Natural killer cell (primary cell): ENCODE measurements around the gene PTGR1. TPM values are rescaled to one million over a fixed set of nuclear protein-coding genes. Genes with fewer than 3 reads are reported as not detected.

Experiments
- ATAC-seq, 3 donors: fragments of 150-1000 bp in 2 of 3; fragments of 200-7000 bp in 1 of 3; cut with Tn5 transposase; 1 replicate in 1 of 3; 2 replicates in 2 of 3; pipeline ENCODE4 v1.10.0; 2021; ENCODE audit warnings: mild to moderate bottlenecking in 2 of 3, moderate library complexity in 2 of 3
- DNase-seq, 2 donors: peaks; one replicate each; pipeline versions ENCODE4 v3.0.0 to v3.0.0-alpha.2; 2013 to 2021; ENCODE audit warnings: mixed read lengths in 1 of 2
- H3K27ac ChIP-seq: one replicate; pipeline ENCODE4 v1.5.1; 2013; ENCODE audit warnings: mild to moderate bottlenecking, low read length
- H3K27me3 ChIP-seq: one replicate; pipeline ENCODE4 v1.6.1; 2013; ENCODE audit warnings: low read length; ENCODE audit not compliant: control insufficient read depth, insufficient read depth
- H3K36me3 ChIP-seq: one replicate; pipeline ENCODE4 v1.6.1; 2013; ENCODE audit warnings: low read length; ENCODE audit not compliant: control insufficient read depth, insufficient read depth
- H3K4me1 ChIP-seq: one replicate; pipeline ENCODE4 v1.6.1; 2013; ENCODE audit warnings: low read length; ENCODE audit not compliant: control insufficient read depth, insufficient read depth
- H3K4me3 ChIP-seq: one replicate; pipeline ENCODE4 v1.5.1; 2013; ENCODE audit warnings: low read length
- H3K9me3 ChIP-seq: one replicate; pipeline ENCODE4 v1.6.1; 2013; ENCODE audit warnings: low read length; ENCODE audit not compliant: control insufficient read depth, insufficient read depth
- H3K27ac Mint-ChIP-seq, 2 donors: one replicate each; pipeline ENCODE4 v1.8.0; 2022; ENCODE audit warnings: mild to moderate bottlenecking in 2 of 2, mixed read lengths in 2 of 2, moderate library complexity in 1 of 2
- H3K27me3 Mint-ChIP-seq, 2 donors: one replicate each; pipeline ENCODE4 v1.8.0; 2022; ENCODE audit warnings: low read depth in 2 of 2, mixed read lengths in 2 of 2
- H3K36me3 Mint-ChIP-seq: one replicate; pipeline ENCODE4 v1.8.0; 2022; ENCODE audit warnings: mixed read lengths
- H3K4me1 Mint-ChIP-seq, 2 donors: one replicate each; pipeline ENCODE4 v1.8.0; 2022; ENCODE audit warnings: mixed read lengths in 2 of 2
- H3K4me3 Mint-ChIP-seq: one replicate; pipeline ENCODE4 v1.8.0; 2022; ENCODE audit warnings: mild to moderate bottlenecking, moderate library complexity, mixed read lengths
- H3K9me3 Mint-ChIP-seq, 2 donors: one replicate each; pipeline ENCODE4 v1.8.0; 2022; ENCODE audit warnings: mixed read lengths in 2 of 2
- WGBS: methylation state at CpG from one replicate; pipeline ENCODE4 v1.1.7; 2013; ENCODE audit warnings: missing lambda C conversion rate; ENCODE audit not compliant: insufficient coverage; 5-methylcytosine and 5-hydroxymethylcytosine counted together
- intact Hi-C: fragments of 100-400 bp; cut with micrococcal nuclease; formaldehyde crosslinking; loops from one replicate; pipeline ENCODE4 v1.14.2; 2022
- total RNA-seq, 4 donors: library from RNA; stranded (reverse); fragments of 120-200 nt in 1 of 4; gene quantifications; one replicate each; pipeline versions ENCODE4 v1.2.3 to v1.2.4, GENCODE V29; 2013 to 2022
- TF ChIP-seq, protein P1 (sequence below): fragments of 200-600 bp; IDR thresholded peaks from one replicate; pipeline ENCODE4 v1.8.0; 2022; ENCODE audit warnings: antibody characterized with exemption

Gene PTGR1
- total RNA-seq, 3 donors from 2014 or later (not counting 1 experiment from before 2014, with no cell fraction given): not detected

DNA sequence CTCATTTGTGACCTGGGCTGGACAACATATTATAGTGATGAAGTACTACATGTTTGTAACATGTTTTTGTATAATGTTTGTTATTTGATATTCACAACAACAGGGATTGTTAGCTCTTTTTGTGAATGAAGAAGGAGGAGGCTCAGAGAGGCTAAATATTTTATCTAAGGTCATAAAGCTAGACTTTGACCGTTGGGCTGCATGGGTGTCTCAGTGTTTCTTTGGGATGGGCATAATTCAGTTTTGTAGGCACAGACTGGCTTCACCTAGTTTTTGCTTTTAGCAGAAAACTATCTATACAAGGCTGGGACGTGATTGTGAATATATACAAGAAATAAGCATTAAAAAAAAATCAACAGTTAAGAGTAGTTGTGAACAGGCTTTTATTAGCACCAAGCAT, 47.0 kb upstream of the PTGR1 start:
- Histone ChIP-seq H3K27me3 (no peaks in the 10 kb centered on the region), H3K4me1 (no peaks in the 10 kb centered on the region), H3K36me3 (peaks cover 20% of the 10 kb centered on the region), H3K27ac (no peak overlapping the region), H3K4me3 (no peak overlapping the region), H3K9me3 (no peaks in the 10 kb centered on the region)
- Mint-ChIP-seq H3K4me1 (peaks cover 3 to 5% of the 10 kb centered on the region in 2 donors), H3K27ac (no peak overlapping the region), H3K4me3 (no peak overlapping the region), H3K9me3 (no peaks in the 10 kb centered on the region), H3K27me3 (no peaks in the 10 kb centered on the region), H3K36me3 (no peaks in the 10 kb centered on the region)
- intact Hi-C loops: no loop called here
- 100% methylated on average over 1 of the region's 2 CpGs for WGBS
- ATAC-seq (no peak), DNase-seq (no peak)
- TF ChIP-seq, protein P1, sequence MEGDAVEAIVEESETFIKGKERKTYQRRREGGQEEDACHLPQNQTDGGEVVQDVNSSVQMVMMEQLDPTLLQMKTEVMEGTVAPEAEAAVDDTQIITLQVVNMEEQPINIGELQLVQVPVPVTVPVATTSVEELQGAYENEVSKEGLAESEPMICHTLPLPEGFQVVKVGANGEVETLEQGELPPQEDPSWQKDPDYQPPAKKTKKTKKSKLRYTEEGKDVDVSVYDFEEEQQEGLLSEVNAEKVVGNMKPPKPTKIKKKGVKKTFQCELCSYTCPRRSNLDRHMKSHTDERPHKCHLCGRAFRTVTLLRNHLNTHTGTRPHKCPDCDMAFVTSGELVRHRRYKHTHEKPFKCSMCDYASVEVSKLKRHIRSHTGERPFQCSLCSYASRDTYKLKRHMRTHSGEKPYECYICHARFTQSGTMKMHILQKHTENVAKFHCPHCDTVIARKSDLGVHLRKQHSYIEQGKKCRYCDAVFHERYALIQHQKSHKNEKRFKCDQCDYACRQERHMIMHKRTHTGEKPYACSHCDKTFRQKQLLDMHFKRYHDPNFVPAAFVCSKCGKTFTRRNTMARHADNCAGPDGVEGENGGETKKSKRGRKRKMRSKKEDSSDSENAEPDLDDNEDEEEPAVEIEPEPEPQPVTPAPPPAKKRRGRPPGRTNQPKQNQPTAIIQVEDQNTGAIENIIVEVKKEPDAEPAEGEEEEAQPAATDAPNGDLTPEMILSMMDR: no peak

DNA sequence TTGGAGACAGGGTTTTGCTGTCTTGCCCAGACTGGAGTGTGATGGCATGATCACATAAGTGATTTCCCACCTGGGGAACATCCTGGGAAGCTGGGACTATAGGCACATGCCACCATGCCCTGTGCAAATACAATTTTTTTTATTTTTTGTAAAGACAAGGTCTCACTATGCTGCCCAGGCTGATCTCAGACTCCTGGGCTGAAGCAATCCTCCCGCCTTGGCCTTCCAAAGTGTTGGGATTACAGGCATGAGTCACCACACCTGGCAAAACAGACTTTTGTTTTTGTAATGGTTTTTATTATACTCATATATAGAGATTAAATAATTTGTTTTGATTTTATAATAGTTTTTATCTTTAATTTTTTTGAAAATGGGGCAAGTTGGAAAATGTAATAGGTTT, 46.4 kb upstream of the PTGR1 start:
- WGBS: 100% methylated on average over 1 of the region's 1 CpG
- no peaks in the 10 kb centered on the region for H3K4me1 ChIP-seq
- no peak overlapping the region for H3K4me3 ChIP-seq
- Mint-ChIP-seq H3K9me3 (no peaks in the 10 kb centered on the region), H3K27ac (no peak overlapping the region), H3K27me3 (no peaks in the 10 kb centered on the region), H3K4me1 (peaks cover 3 to 5% of the 10 kb centered on the region in 2 donors), H3K36me3 (no peaks in the 10 kb centered on the region), H3K4me3 (no peak overlapping the region)
- peaks cover 20% of the 10 kb centered on the region for H3K36me3 ChIP-seq
- no peaks in the 10 kb centered on the region for H3K27me3 ChIP-seq
- DNase-seq (no peak), ATAC-seq (no peak)
- TF ChIP-seq, protein P1: no peak
- intact Hi-C loops: no loop called here
- H3K9me3 ChIP-seq: no peaks in the 10 kb centered on the region
- no peak overlapping the region for H3K27ac ChIP-seq

DNA sequence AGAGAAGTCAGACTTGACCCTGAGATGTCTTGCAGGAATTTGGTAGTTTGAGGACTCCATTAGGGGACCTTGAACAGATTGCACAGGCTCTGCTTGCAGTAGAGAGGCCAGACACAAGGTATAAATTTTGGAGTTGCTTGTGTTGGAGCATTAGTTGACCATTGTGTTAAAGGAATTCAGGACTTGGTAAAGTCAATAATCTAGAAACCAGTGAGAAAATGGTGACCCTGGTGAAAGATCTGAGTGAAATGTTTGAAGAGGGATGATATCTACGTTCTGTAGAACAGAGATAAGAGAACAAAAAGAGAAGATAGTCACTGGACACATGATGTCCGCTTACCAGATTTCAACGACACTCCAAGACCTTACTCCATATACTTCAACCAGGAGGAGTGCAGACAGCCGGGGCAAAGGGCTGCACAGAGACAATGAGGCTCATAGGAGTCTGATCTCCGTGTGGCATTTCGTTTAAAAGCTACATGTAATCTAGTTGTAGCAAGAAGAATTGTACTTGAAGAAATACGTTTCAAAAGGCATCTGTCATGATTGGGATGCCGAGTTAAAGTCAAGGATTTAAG, 44.8 kb upstream of the PTGR1 start:
- Mint-ChIP-seq H3K4me3 (no peak overlapping the region), H3K4me1 (peaks cover 3 to 5% of the 10 kb centered on the region in 2 donors), H3K9me3 (no peaks in the 10 kb centered on the region), H3K27me3 (no peaks in the 10 kb centered on the region), H3K27ac (no peak overlapping the region), H3K36me3 (no peaks in the 10 kb centered on the region)
- no peak overlapping the region for H3K4me3 ChIP-seq
- H3K36me3 ChIP-seq: peaks cover 9% of the 10 kb centered on the region
- 98% methylated on average over 8 of the region's 8 CpGs for WGBS
- no peaks in the 10 kb centered on the region for H3K9me3 ChIP-seq
- no peak for ATAC-seq
- TF ChIP-seq, protein P1: no peak
- H3K4me1 ChIP-seq: no peaks in the 10 kb centered on the region
- intact Hi-C loops: no loop called here
- no peak overlapping the region for H3K27ac ChIP-seq
- H3K27me3 ChIP-seq: no peaks in the 10 kb centered on the region
- DNase-seq: no peak

DNA sequence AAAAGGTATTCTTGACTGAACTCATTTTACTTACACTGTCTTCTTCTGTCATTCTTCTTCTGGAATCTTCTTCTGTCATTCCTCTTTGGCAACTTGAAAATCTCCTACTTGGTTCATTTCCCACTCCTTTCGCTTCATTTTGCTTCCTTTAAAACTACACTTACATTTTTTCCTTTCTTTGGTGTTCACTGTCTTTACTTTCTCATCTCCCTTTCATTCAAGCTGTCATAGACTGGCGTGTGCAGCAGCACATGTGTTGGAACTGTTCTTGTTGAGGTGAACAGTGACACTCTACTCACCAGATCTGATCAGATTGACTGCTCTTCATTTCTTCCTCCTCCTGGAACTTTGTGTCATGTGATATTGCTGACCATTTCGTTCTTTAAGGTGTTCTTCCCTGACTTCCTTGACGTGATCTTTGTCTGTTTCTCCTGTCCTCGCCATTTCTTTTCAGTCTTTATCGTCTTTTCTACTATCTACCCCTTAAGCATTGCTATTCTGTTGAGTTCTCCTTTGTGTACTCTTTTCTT, 38.0 kb upstream of the PTGR1 start:
- 94% methylated on average over 6 of the region's 6 CpGs for WGBS
- H3K27me3 ChIP-seq: no peaks in the 10 kb centered on the region
- Mint-ChIP-seq H3K36me3 (no peaks in the 10 kb centered on the region), H3K9me3 (no peaks in the 10 kb centered on the region), H3K4me3 (no peak overlapping the region), H3K4me1 (peaks cover 20 to 24% of the 10 kb centered on the region in 2 donors), H3K27me3 (no peaks in the 10 kb centered on the region), H3K27ac (no peak overlapping the region)
- no peak overlapping the region for H3K4me3 ChIP-seq
- no peaks in the 10 kb centered on the region for H3K36me3 ChIP-seq
- ATAC-seq: no peak
- intact Hi-C loops: no loop called here
- TF ChIP-seq, protein P1: no peak
- DNase-seq: no peak
- H3K9me3 ChIP-seq: no peaks in the 10 kb centered on the region
- no peak overlapping the region for H3K27ac ChIP-seq
- H3K4me1 ChIP-seq: no peaks in the 10 kb centered on the region
